GM18951 (cell line): Measurements from ENCODE around the gene DRAXIN.

Source experiments
- POLR2A ChIP-seq: IDR thresholded peaks from 4 replicates; pipeline ENCODE4 v1.6.1; 2011; ENCODE audit warnings: mild to moderate bottlenecking; ENCODE audit not compliant: insufficient read length, insufficient read depth; ENCODE audit errors: extremely low read depth
- in situ Hi-C: fragments of 300-500 bp; cut with MboI; formaldehyde crosslinking; loops from one replicate; pipeline ENCODE4 v1.12.0; 2022; ENCODE audit warnings: low sequenced_read_pairs, mixed read lengths, inconsistent platforms; ENCODE audit not compliant: unreplicated experiment

The DRAXIN gene, protein sequence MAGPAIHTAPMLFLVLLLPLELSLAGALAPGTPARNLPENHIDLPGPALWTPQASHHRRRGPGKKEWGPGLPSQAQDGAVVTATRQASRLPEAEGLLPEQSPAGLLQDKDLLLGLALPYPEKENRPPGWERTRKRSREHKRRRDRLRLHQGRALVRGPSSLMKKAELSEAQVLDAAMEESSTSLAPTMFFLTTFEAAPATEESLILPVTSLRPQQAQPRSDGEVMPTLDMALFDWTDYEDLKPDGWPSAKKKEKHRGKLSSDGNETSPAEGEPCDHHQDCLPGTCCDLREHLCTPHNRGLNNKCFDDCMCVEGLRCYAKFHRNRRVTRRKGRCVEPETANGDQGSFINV

DNA sequence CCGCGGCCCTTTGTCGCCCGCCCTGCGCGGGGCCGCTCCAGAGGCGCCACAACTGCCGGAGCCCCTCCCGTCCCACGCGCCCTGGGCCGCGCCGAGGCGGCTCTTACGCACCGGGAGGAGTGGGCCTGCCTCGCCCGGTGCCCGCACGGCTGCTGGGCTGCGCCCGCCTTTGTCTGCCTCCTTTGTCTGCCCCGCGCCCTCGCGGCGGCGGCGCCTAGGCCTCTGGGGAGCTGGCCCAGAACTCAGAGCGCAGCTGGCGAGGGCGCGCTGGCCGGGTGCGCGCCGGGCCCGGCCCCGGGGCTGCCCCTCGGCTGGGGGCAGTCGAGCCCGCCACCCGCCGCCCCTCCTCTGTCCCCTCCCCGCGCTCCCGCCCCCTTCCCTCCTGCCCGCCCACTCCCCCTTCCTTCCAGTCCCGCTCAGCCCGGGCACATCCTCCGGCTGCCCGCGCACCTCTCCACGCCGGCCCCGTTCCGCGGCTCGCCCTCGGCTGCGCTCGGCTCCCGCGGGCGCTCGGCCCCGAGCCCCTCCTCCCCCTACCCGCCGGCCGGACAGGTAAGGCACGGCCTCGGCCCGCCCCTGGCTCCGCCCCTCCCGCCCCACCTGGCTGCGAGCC lies at the start of gene DRAXIN:
Gene DRAXIN (plus strand): TSS at position 409 of the 613 bp plus-strand sequence. CDS start 14,549 bp downstream, outside the sequence.
- in situ Hi-C loops: no loop called here
- TF ChIP-seq POLR2A: no peak

DNA sequence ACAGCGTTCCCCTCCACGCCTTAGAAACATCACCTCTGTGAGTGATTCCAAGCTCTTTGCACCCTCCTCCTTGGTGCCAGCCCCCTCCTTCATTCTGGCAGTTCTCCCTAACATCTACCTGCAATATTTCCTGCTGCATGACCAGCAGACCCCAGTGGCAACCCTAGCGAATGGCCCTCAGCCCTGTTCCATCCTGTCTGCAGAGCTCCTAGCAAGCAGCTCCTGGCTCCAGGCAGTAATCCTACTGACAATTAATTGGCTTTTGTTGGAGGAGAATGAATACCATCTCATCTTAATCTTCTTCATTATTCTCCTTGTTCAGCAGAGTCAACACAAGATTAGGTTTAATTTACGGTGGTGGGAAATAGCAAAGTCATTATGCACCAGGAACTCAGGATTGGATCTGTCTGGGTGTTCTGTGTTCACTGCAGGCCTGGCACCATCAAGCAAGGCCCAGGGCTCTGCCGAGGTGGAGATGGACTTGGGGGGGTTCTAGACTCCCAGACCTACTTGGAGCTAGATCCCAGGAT lies 49.7 kb upstream of the DRAXIN start:
- in situ Hi-C loops: loop anchor here (5.0 kb wide), 1 partner anchor 610 kb away; no protein-coding TSS in a partner anchor
- no peak for TF ChIP-seq POLR2A

DNA sequence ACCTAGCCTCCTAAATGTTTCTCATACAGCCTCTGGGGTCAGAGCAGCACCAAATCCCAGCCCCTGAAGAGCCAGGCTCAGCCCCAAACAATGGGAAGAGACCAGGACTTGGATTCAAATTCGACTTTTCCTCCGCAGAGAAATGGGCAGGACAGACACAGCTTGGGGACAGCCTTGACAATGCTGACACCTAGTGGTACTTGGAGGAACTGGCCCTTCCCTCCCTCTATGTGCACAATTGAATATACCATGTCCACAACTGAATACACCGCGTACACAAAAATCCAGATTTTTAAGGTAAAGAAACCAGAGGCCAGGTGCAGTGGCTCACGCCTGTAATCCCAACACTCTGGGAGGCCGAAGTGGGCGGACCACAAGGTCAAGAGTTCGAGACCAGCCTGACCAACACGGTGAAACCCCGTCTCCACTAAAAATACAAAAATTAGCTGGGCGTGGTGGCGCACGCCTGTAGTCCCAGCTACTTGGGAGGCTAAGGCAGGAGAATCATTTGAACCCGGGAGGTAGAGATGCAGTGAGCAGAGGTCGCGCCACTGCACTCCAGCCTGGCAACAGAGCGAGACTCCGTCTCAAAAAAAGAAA lies 49.0 kb upstream of the DRAXIN start:
- in situ Hi-C loops: loop anchor here (5.0 kb wide), 1 partner anchor 610 kb away; no protein-coding TSS in a partner anchor

DNA sequence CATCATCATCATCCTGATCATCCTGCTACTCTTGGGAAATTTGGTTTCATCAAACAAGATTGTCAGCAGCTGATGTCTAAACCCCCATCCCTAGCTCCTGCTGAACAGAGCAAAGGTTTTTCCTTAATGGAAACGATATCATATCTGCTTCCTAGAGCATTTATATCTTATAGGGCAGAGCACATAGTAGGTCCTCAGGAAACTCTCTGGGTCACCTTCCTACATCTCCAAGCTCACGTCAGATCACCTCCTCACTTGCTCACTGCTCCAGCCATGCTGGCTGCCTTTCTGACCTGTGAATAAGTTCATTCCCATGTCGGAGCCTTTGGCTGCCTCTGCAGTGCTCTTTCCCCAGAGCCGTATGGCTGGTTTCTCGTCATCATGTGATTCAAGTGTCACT lies 47.7 kb upstream of the DRAXIN start:
- in situ Hi-C loops: loop anchor here (5.0 kb wide), 1 partner anchor 611 kb away; no protein-coding TSS in a partner anchor

DNA sequence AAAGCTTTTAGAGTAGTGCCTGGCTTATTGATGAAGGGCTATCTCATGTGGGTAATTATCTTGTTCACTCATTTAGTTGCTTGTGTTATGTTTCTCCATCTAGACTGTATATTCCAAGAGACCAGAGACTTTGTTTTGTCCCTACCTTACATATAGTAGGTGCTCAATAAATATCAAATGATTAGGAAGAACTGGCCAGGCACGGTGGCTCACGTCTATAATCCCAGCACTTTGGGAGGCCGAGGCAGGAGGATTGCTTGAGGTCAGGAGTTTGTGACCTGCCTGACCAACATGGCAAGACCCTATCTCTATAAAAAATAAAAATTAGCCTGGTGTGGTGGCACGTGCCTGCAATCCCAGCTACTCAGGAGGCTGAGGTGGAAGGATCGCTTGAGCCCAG lies 46.2 kb upstream of the DRAXIN start:
- in situ Hi-C loops: no loop called here
- TF ChIP-seq POLR2A: no peak

More for the DNA sequence above, 47.7 kb upstream of the DRAXIN start:
- no peak for TF ChIP-seq POLR2A

DNA sequence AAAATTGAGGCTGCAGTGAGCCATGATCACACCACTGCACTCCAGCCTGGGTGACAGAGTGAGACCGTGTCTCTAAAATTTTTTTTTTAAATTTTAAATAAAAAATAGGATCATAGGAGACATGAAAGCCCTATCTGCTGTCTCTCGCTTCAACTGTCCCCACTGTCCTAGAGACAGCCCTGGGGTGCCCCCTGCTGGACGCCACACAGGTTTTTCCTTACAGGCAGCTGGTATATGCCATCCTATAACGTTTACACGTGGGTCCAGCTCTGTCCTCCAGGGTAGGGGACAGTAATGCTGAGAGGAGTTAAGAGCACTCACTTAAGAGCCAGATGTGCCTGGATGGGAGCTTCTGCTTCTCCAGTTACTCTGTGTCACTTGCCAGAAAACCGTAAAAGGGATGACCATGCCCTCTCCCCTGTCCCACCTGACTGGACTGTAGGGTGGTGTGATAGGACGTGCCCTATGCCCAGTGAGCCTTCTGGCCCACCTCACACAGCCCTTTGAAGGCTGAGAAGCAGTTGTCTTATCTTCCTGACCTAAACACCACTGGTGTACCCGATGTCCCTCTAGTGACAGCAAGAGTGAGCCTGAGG lies 45.7 kb upstream of the DRAXIN start:
- TF ChIP-seq POLR2A: no peak
- in situ Hi-C loops: no loop called here

DNA sequence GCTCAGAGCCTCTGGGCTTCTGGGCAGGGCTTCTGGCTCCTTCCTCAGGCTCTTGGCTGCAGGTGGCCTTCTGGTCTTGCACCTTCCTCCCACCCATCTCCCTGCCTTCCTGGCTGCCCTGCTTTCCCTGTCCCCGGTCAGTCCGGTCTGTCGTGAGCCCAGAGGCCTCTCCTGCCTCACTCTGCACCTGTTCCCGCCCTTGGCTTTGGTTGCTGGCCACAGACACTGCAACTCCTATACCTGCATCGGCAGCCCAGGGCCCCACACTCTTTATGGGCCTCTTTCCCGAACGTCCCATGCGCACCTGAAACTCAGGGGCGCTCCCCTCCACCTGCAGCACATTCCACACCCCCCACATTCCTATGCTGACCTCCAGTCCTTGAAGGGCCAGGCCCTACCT lies 45.2 kb upstream of the DRAXIN start:
- TF ChIP-seq POLR2A: no peak
- in situ Hi-C loops: no loop called here

DNA sequence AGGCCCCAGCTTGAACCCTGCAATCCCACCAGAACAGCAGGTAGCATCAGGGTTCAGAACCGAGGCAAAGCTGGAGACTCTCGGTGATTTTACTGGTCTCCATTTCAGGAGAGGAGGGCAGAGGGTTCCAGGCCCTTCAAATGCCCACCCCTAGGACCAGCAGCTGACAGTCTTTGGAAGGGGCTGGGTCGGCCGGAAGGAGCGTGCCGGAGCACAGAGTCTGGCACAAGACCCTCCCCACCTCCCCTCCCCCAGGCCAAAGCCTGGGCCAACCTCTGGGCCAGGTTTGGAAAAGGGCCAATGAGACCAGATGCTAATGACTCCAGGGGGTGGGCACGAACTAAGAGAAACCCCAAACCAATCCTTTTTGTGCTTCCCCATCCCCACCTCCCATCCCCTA lies 44.2 kb upstream of the DRAXIN start:
- in situ Hi-C loops: no loop called here

DNA sequence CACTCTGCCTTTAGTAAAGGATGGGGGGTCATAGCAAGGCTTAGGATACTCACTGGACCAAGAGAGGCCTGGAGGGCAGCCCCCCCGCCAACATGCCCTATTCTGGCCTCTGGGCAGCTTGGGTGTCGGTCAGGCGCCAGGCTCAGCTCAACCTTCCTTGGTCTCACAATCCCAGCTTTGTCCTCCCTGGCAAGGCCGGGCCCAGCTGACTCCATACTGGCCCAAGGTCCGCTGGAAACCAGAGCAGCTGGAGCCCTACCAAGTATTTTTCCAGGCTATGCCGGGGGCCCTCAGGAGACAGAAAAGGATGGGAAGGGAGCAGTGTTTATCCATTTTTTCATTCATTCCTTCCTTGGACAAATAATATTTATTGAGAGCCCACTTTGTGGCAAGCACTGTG lies 43.5 kb upstream of the DRAXIN start:
- in situ Hi-C loops: no loop called here
- TF ChIP-seq POLR2A: no peak

More for the DNA sequence above, 44.2 kb upstream of the DRAXIN start:
- TF ChIP-seq POLR2A: no peak

DNA sequence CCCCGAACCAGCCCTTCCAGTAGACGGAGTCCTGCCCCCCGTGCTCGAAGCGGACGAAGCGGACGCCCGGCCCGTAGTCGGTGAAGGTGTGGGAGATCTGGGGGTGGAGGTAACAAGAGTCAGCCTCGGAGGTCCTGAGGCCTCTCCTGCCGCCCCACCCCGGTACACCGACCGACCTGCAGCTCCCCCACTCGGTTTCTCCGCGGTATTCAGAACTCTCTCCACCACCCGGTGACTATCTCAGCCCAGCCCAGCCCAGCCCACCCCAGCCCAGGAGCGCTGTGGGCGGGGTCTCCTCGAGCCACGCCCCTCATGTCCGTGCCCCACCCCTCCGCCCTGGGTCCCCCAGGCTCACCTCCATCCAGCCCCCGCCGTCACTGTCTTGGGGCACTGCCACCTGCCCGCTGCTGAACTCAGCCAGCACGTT lies 42.8 kb upstream of the DRAXIN start:
- TF ChIP-seq POLR2A: no peak
- in situ Hi-C loops: no loop called here

DNA sequence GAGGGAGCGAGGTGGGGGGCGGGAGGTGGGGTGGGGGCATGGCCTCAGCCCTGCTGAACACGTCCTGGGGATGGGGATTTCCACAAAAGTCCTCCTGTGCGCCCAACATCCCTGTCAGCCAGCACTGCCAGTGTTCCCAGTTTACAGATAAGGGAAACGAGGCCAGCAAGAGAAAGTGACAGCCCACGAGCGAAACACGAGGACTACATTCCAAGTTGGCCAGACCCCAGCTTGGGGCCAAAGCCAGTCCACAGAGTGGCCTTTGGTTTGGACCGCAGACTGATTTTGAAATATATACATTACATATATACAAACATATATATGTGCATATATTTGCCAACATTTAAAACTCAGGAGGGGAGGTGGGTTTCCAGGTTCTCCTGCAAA lies 42.3 kb upstream of the DRAXIN start:
- in situ Hi-C loops: no loop called here
- TF ChIP-seq POLR2A: no peak

DNA sequence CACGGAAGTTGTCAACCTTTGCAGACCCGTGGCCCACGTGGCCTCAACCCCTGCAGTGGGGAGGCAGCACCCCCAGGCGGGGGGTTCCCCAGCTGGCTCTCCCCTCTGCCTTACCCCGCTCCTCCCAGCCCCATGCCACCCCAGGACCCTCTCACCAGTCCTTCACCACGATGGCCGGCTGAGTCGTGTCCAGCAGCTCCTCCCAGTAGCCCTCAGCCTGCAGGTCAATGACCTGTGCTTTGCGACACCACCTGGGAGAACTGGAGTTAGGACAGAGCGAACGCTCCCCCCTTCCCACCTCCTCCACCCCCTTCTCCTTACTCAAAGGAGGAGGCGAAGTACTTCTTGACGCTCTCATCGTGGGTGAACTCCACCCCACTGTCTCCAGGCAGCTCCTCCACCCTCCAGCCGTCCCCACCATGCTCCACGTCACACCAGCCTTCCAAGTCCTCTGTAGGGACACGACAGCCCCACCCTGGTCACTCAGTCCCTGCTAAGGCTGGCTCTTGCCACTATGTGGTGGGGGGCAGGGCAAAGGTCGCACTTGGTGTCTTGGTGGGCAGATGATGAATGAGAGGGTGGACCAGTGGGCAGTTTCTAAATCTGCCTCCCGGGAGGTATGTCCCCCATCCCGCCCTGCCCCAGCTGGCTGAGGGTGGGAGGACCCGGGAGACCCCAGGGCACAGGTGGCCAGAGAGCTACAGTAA lies 41.7 kb upstream of the DRAXIN start:
- no peak for TF ChIP-seq POLR2A
- in situ Hi-C loops: no loop called here

DNA sequence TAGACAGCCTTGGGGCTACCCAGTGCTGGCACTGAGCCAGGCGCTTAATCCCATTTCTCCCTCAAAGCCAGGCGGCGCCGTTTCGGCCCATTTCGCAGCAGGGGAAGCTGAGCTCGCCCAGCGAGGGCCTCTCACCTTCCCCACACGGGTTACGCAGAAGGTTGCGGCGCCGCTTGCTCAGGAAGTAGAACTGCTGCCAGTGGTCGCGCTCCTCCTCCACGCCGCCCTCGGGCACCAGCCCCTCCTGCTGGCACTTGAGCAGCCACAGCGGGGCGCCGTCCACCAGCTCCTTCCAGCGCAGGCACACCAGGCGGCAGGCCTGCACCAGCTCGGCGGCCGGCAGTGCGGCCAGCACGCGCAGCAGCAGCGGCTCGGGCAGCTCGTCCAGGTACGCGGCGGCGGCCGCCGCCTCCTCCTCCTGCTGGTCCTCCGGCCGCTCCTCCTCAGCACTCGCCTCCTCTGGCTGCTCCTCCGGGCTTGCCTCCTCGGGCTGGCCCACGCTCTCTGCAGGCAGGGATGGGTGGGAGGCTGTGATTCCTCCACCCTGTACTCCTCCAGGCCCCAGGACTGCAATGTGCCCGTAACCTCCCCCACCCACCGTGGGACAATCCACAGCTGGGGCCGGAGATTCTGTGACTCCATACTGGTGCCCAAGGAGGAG lies 41.0 kb upstream of the DRAXIN start:
- in situ Hi-C loops: no loop called here
- TF ChIP-seq POLR2A: no peak
